HG03066 (cell line): ENCODE measurements around the gene KRT35.
A peak's percentile ranks its signal among the peaks of the same experiment; 100 is the strongest.

Experiments
- ATAC-seq: cut with Tn5 transposase; IDR thresholded peaks from one replicate; pipeline ENCODE4 v1.9.1; 2021; ENCODE audit warnings: low read depth; ENCODE audit not compliant: unreplicated experiment

Gene KRT35

GRCh38 chr17:41512546-41513167 lies 31.7 kb upstream of the KRT35 start:
- ATAC-seq, result no peak

- no peak for ATAC-seq
Measured at GRCh38 chr17:41511716-41512115, 30.8 kb upstream of the KRT35 start.

GRCh38 chr17:41511116-41511515 lies 30.2 kb upstream of the KRT35 start:
- no peak for ATAC-seq

GRCh38 chr17:41510251-41511065 lies 29.5 kb upstream of the KRT35 start:
- no peak for ATAC-seq

GRCh38 chr17:41507315-41507880 lies 26.4 kb upstream of the KRT35 start:
- ATAC-seq, result no peak

DNA sequence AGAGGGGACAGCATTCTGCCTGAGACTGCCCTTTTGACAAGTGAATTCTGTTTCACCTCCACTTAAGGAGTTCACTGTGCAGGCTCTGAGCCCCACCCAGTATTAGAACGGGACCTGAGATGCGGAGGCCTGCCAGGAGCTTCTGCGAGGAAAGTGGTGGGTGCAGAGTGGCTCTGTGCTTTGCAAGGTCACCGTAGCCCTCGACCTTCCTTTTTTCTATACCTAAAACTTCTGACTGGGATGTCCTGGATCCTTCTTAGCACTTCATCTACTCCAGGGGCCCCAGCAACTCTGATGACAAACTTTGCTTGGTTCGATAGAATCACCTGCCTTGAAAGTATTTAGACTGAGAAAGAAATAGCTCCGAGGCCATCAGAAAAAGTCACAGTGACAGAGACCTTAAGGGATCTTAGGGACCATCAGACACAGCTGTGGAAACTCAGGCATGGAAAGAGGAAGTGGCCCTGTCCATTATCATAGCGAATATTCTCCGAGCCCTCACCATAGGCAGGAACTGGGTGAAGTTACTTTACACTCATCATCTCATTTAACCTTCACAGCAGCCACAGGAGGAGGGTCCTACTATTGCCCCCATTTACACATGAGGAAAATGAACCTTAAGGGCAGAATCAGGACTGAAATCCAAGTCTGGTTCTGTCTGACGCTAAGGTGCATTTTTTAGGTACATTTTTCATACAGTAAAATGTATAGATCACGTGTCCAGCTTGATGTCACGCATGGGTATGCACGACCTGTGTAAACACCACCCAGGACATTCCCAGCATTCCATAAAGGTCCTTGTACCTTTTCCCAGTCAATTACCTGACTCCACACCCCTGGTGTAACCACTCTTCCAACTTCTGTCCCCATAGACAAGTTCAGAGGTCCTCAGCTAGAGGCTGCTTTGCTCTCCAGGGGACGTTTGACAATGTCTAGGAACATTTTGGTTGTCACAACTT lies 25.1 kb upstream of the KRT35 start:
- ATAC-seq, result no peak

DNA sequence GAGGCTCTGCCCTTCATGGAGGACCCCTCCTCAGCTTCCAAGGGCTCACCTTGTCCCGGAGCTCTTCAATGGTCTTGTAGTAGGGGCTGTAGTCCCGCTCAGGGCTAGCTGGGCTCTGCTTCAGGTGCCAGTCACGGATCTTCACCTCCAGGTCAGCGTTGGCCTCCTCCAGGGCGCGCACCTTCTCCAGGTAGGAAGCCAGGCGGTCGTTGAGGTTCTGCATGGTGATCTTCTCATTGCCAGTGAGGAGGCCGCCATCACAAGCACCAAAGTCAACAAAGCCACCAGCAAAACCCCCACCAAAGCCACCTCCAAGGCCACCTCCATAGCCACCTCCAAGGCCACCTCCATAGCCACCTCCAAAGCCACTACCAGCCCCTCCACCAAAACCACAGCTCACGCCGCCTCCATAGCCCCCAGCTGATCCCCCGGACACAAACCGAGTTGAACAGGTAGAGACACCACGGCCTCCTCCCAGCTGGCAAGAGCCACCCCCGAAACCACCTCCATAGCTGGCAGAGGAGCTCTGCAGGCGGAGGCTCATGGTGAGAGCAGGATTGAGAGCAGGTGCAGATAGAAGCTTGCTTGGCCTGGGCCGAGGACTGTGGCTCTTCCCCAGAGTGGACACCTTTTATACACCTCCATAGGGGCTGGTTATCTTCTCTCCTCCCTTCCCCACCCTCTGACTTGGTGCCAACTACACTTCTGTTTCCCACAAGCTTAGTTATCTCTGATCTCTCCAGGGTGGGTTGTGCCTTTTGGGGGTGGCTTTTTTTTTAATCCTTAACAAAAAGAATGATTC lies 24.3 kb upstream of the KRT35 start, which contains the start of gene KRT13:
KRT13 (minus strand) TSS at position 606 of the 802 bp plus-strand sequence; CDS start at position 544, 62 bp downstream.
- no peak for ATAC-seq

DNA sequence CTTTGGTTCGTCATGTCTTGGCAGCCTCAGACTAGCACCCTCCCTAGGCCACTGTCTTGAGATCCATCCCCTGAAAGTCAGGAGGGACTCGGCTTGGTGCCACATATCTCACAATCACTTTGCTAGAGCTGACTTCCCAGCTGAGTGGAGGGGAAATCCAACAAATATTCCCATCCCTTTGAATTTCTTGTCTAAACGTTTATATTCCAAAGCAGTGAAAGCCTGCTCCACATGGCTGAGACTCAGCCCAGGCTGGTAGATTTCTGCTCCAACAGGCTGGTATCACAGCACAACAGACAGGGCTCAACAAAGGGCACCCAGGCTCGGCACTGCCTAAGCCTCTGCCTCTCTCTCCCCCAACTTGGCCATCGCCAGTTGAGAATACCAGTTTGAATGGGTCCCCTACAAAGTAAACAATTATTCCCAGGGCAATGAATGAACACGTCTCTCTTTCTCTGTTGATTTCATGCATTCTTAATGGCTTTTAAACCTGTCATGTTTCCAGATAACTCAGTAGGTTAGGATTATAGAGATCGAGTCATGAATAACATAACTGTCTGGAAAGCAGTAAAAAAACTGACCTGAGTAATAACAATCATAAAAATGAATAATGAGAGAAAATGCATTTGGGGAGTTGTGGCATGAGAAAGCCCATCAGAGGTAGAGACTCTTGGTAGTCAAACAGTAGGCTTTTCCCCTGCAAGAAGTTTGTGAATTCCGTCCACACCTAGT lies 23.5 kb upstream of the KRT35 start:
- no peak for ATAC-seq

- ATAC-seq, result no peak
Measured at GRCh38 chr17:41503202-41503601, 22.3 kb upstream of the KRT35 start.

- ATAC-seq, result no peak
Measured at GRCh38 chr17:41500131-41500911, 19.4 kb upstream of the KRT35 start.

DNA sequence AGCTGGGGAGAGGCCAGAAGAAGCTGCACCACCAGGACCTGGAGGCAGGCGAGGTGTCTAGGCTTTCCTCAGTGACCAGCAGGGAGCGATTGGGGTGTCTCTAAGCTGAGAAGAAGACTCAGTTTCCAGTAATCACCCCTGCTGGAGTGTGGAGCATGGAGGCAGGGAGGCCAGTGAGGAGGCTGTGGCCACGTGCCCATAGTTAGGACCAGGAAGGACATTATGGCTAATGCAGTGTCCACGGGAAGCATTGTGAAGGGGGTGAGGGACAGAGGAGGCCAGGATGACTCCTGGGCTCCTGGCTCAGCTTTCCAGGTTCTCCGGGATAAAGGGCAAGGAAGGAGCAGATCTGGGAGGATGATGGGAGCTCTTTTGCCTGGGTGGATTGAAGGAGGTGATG lies 18.8 kb upstream of the KRT35 start:
- ATAC-seq, result no peak

- ATAC-seq, result no peak
Measured at GRCh38 chr17:41498276-41498675, 17.3 kb upstream of the KRT35 start.

GRCh38 chr17:41496803-41497484 lies 16.0 kb upstream of the KRT35 start:
- peak; percentile 90 for ATAC-seq

- no peak for ATAC-seq
Measured at GRCh38 chr17:41494524-41494923, 13.6 kb upstream of the KRT35 start.

GRCh38 chr17:41492771-41493170 lies 11.8 kb upstream of the KRT35 start:
- ATAC-seq, result no peak

DNA sequence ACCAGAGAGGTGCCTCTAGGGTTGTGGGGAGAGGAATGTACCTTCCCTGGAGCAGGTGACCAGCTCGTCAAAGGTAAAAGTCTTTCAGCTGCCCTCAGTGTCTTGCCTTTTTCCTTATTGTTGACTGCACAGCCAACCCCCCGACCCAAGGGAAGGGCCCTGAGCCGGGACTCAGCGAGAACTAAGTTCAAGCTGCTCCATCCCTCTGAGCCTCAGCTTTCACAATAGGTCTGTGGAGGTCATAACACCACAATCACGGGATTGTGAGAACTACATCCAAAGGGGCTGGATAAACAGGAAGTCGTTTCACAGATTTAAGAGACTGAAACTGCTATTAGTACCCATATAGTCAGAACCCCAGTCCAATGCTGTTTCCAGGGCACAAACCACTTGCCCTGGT lies 11.4 kb upstream of the KRT35 start:
- no peak for ATAC-seq

DNA sequence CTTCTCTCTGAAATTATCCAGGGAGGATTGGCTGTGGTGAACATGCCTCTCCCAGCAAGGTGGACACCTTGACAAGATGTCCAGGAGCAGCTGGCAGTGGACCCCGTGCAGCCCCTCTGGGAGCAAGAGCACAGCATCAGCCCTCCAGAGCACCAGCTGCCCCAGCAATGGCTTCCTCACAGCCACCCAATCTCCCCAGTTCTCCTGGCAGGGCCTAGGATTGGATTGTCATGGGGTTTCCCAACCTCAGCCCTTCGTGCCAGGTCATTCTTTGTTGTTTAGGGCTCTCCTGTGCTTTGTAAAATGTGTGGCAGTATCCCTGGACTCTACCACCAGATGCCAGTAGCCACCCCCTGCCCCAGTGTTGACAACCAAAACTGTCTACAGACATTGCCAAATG lies 10.5 kb upstream of the KRT35 start:
- ATAC-seq, result no peak
